ENCODE data around the gene TCFL5.

The TCFL5 gene

GRCh38 chr20:62791301-62792181 is 70.1 kb downstream of the TCFL5 start:
- no peak for TF ChIP-seq ZNF274 (IDR thresholded peaks at IDR 0.05; ENCODE audit: low read depth, low read length)
- H3K4me3 ChIP-seq (ENCODE audit: low read length): no peak overlapping the region

Data from GM08714 (cell line).